HG02623 (cell line): Measurements from ENCODE around the gene VOPP1.
A peak's percentile ranks its signal among the peaks of the same experiment; 100 is the strongest.
"Not testable (repeated sequence)": the region's sequence is repeated elsewhere in the genome, so short reads cannot be mapped to it uniquely, and the experiment has no call there.

ENCODE experiments used
- ATAC-seq: cut with Tn5 transposase; IDR thresholded peaks from one replicate; pipeline ENCODE4 v1.9.1; 2021; ENCODE audit warnings: moderate library complexity; ENCODE audit not compliant: unreplicated experiment

The VOPP1 gene

GRCh38 chr7:55512635-55513191 lies 59.6 kb downstream of the VOPP1 start:
- no peak for ATAC-seq

GRCh38 chr7:55510621-55511020 lies 61.7 kb downstream of the VOPP1 start:
- no peak for ATAC-seq

GRCh38 chr7:55510206-55510605 lies 62.1 kb downstream of the VOPP1 start:
- ATAC-seq: not testable (repeated sequence)

GRCh38 chr7:55509322-55509721 lies 63.0 kb downstream of the VOPP1 start:
- ATAC-seq: peak; percentile 4

GRCh38 chr7:55508221-55509011 lies 63.9 kb downstream of the VOPP1 start:
- ATAC-seq: peak; percentile 65

GRCh38 chr7:55507743-55508142 lies 64.6 kb downstream of the VOPP1 start:
- ATAC-seq: no peak

- ATAC-seq: no peak
These were observed 67.2 kb downstream of the VOPP1 start for GRCh38 chr7:55504967-55505658.

- no peak for ATAC-seq
These were observed 68.0 kb downstream of the VOPP1 start for GRCh38 chr7:55504093-55504859.

DNA sequence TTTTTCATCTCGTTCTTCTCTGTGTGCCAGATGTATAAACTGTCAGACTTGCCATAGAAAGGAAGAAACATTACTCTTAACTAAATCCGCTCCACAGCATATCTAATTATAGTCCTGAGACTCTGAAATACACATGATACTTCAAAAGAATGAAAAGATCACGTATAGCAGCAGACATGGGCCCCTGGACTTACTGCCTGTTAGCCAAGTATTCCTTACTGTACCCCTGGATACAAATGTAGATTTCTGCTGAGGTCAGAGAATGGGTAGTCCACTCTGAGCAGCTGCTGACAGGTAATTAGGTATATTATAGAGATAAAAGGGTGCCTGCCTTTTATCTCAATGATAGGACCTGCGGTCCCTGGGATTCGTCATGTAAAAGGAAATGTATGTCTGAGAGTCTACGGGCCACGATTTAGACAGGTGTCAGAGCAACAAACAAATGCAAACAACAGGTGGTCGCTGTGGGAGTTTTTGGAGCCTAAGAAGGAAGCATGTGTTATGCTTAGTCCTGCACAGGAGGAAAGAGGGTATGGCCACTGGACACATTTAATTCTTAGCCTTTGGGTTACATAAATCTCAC lies 69.4 kb downstream of the VOPP1 start:
- no peak for ATAC-seq

GRCh38 chr7:55502124-55502857 lies 70.0 kb downstream of the VOPP1 start:
- ATAC-seq: no peak

DNA sequence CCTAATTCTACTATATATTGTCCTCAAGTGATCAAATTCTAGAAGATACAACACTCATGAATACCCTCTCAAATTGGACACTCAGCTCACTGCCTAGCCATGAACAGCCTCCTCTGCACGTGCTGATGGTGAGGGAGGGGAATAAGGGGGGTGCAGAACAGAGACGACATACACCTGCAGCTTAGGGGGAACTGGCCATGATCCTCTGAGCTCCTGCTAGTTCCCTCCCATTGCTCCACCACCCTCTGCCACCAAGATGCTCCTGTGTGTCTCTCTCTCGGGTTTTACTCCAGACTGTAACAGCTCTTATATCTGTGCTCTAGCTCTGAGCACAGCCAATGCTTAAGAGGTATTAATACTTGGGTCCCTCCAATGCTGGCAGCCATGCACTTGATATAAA lies 70.7 kb downstream of the VOPP1 start:
- ATAC-seq: no peak

DNA sequence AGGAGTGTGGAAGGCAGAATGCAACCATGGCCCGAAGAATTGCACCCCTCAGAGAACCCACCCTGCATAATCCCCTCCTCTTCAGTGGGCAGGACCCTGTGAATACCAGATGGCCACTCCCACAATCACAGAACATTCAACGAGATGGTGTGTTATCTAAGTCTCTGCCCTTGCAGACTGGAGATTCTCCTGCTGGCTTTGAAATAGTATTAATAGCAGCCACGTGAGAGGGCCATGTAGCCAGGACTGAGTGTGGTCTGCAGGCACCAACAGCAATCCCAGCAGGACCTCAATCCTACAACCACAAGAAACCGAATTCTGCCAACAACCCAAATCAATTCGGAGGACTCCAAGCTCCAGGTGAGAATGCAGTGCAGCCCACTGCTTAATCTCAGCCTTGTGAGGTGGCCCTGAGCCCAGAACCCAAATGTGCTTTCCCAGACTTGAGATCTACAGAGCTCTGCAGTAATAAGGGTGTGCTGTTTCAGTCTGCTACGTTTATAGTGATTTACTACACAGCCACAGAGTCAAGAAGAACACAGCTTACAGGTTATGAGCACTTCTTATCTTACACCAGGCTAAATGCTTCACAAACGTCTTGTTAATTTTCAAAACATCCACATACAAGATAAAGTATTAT lies 72.1 kb downstream of the VOPP1 start:
- ATAC-seq: no peak

- no peak for ATAC-seq
These were observed 72.7 kb downstream of the VOPP1 start for GRCh38 chr7:55499591-55499990.

DNA sequence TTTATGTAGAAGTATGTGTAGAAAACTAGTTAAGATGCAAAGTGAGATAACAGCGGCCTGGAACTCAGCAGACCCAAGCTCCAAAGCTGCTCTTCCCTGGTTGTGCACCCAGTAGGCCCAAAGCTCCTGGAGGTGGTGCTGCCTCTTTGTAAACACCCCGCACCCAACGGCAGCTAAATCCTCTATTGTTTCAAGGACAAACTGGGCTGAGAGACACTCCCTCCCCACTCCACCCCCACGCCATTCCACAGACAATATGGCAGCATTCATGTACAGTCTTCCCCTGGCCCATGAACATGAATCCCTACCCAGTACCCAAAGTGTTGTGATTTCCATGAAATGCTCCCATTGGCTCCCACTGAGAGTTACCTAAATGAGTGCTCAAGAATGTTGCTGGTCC lies 73.5 kb downstream of the VOPP1 start:
- ATAC-seq: no peak

- ATAC-seq: no peak
These were observed 74.2 kb downstream of the VOPP1 start for GRCh38 chr7:55498142-55498541.

GRCh38 chr7:55497521-55497920 lies 74.8 kb downstream of the VOPP1 start:
- no peak for ATAC-seq

DNA sequence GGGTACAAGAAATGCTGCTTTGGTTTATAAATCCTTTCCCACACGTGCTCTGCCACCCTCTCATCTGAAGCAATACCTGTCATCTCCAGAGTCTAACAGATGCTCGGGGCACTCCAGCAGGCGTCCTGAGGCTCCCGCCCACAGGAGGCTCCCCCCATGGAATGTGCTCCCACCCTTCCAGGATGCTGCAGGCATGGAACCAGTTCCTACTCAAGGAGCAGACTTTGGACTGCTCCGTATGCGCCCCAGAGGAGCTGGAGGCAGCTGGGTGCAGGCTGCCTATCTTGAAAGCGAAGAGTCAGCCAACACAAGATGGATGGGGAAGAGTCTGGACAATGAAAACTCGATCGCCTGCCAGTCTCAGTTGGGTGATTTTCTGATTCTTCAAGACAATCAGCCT lies 75.4 kb downstream of the VOPP1 start:
- no peak for ATAC-seq

GRCh38 chr7:55494951-55495350 lies 77.4 kb downstream of the VOPP1 start:
- ATAC-seq: no peak

GRCh38 chr7:55493408-55493807 lies 78.9 kb downstream of the VOPP1 start:
- no peak for ATAC-seq

GRCh38 chr7:55491346-55491745 lies 81.0 kb downstream of the VOPP1 start:
- ATAC-seq: no peak
